ENCODE data around the gene STAM.

STAM gene

GRCh38 chr10:17733620-17734019, 89.7 kb downstream of the STAM start:
- no peak for DNase-seq

GRCh38 chr10:17734432-17735080, 90.6 kb downstream of the STAM start:
- DNase-seq: no peak

- no peak for DNase-seq
These were observed 91.4 kb downstream of the STAM start for GRCh38 chr10:17735166-17735941.

- no peak for DNase-seq
These were observed 92.3 kb downstream of the STAM start for GRCh38 chr10:17736223-17736622.

- no peak for DNase-seq
These were observed 93.3 kb downstream of the STAM start for GRCh38 chr10:17737027-17737965.

- DNase-seq: no peak
These were observed 96.7 kb downstream of the STAM start for GRCh38 chr10:17740668-17741067.

GRCh38 chr10:17742918-17743317, 99.0 kb downstream of the STAM start:
- no peak for DNase-seq

- no peak for DNase-seq
These were observed 99.5 kb downstream of the STAM start for GRCh38 chr10:17743437-17743836.

- no peak for DNase-seq
These were observed 100.5 kb downstream of the STAM start for GRCh38 chr10:17744341-17744861.

GRCh38 chr10:17747883-17748550, 104.1 kb downstream of the STAM start:
- DNase-seq: no peak

GRCh38 chr10:17749890-17750289, 105.9 kb downstream of the STAM start:
- no peak for DNase-seq

- DNase-seq: no peak
These were observed 108.0 kb downstream of the STAM start, which contains the start of gene TMEM236 for GRCh38 chr10:17751781-17752445. TSS of gene TMEM236 (plus strand) at chr10:17752201. CDS start at chr10:17752296, 95 bp downstream.

GRCh38 chr10:17756557-17757217, 112.7 kb downstream of the STAM start:
- no peak for DNase-seq

- DNase-seq: no peak
These were observed 114.2 kb downstream of the STAM start for GRCh38 chr10:17758200-17758599.

GRCh38 chr10:17758896-17759295, 114.9 kb downstream of the STAM start:
- no peak for DNase-seq

GRCh38 chr10:17764142-17764541, 120.2 kb downstream of the STAM start:
- DNase-seq: no peak

- DNase-seq: no peak
These were observed 121.7 kb downstream of the STAM start for GRCh38 chr10:17765602-17766001.
